ENCODE measurements around the gene FAM136A. TPM values are rescaled to one million over a fixed set of nuclear protein-coding genes. Genes with fewer than 3 reads are reported as not detected.
"Not testable (repeated sequence)": the region's sequence is repeated elsewhere in the genome, so short reads cannot be mapped to it uniquely, and the experiment has no call there.

The FAM136A gene
- total RNA-seq = 28.2 TPM

- DNase-seq = peak; percentile 59
Observed at GRCh38 chr2:70301344-70302194, at the start of gene FAM136A. FAM136A (minus strand) TSS chr2:70302067; CDS start chr2:70302011, 56 bp downstream.

- no peak for DNase-seq
Observed at GRCh38 chr2:70349921-70350685, 48.2 kb upstream of the FAM136A start.

- DNase-seq = no peak
Observed at GRCh38 chr2:70347831-70348230, 46.0 kb upstream of the FAM136A start.

GRCh38 chr2:70344195-70344594 is 42.3 kb upstream of the FAM136A start:
- DNase-seq = no peak

GRCh38 chr2:70341477-70341765 is 39.6 kb upstream of the FAM136A start:
- DNase-seq = no peak

GRCh38 chr2:70340761-70341476 is 39.1 kb upstream of the FAM136A start:
- no peak for DNase-seq

GRCh38 chr2:70340075-70340474 is 38.2 kb upstream of the FAM136A start:
- DNase-seq = no peak

GRCh38 chr2:70336552-70336951 is 34.7 kb upstream of the FAM136A start:
- no peak for DNase-seq

- no peak for DNase-seq
Observed at GRCh38 chr2:70331012-70331411, 29.1 kb upstream of the FAM136A start.

- DNase-seq = no peak
Observed at GRCh38 chr2:70330476-70330875, 28.6 kb upstream of the FAM136A start.

- DNase-seq = no peak
Observed at GRCh38 chr2:70328921-70329561, 27.2 kb upstream of the FAM136A start.

GRCh38 chr2:70325875-70326274 is 24.0 kb upstream of the FAM136A start:
- no peak for DNase-seq

- DNase-seq = no peak
Observed at GRCh38 chr2:70322518-70322917, 20.7 kb upstream of the FAM136A start.

GRCh38 chr2:70321370-70321769 is 19.5 kb upstream of the FAM136A start:
- no peak for DNase-seq

- no peak for DNase-seq
Observed at GRCh38 chr2:70314640-70315039, 12.8 kb upstream of the FAM136A start.

GRCh38 chr2:70312560-70312959 is 10.7 kb upstream of the FAM136A start:
- DNase-seq = no peak

- no peak for DNase-seq
Observed at GRCh38 chr2:70310899-70311298, 9.0 kb upstream of the FAM136A start.

- no peak for DNase-seq
Observed at GRCh38 chr2:70305531-70305930, 3.7 kb upstream of the FAM136A start.

- no peak for DNase-seq
Observed at GRCh38 chr2:70304498-70304897, 2.6 kb upstream of the FAM136A start.

GRCh38 chr2:70303186-70303585 is 1.3 kb upstream of the FAM136A start:
- no peak for DNase-seq

GRCh38 chr2:70302195-70302546 is 304 bp upstream of the FAM136A start:
- not testable (repeated sequence) for DNase-seq

- no peak for DNase-seq
Observed at GRCh38 chr2:70300771-70301343, 1.0 kb downstream of the FAM136A start.
